GM12892 (cell line): ENCODE results near the gene SULF2.

Source experiments
- DNase-seq: peaks from one replicate; pipeline ENCODE4 v3.0.0; 2011; ENCODE audit not compliant: insufficient read length
- FAIRE-seq: peaks from 2 replicates; lab custom pipeline; 2011; peaks lifted over from hg19 to GRCh38; lab: Jason Lieb, UNC
- POLR2A ChIP-seq: IDR thresholded peaks from 2 replicates; pipeline ENCODE4 v1.6.1; 2011; ENCODE audit warnings: low read depth, low read length, control low read depth
- POLR2AphosphoS5 ChIP-seq: IDR thresholded peaks from 2 replicates; pipeline ENCODE4 v1.6.1; 2011; ENCODE audit warnings: low read depth, low read length, control low read depth
- TAF1 ChIP-seq: IDR thresholded peaks from 2 replicates; pipeline ENCODE4 v1.6.1; 2011; ENCODE audit warnings: low read depth, mild to moderate bottlenecking, control low read depth, low read length, borderline replicate concordance

Gene SULF2

GRCh38 chr20:47618479-47618878, 166.8 kb downstream of the SULF2 start:
- DNase-seq (no peak), FAIRE-seq (no peak)
- TF ChIP-seq POLR2AphosphoS5, result no peak
- TF ChIP-seq TAF1, result no peak
- TF ChIP-seq POLR2A, result no peak

GRCh38 chr20:47614703-47615309, 170.5 kb downstream of the SULF2 start:
- FAIRE-seq (no peak), DNase-seq (no peak)
- no peak for TF ChIP-seq POLR2AphosphoS5
- no peak for TF ChIP-seq TAF1
- TF ChIP-seq POLR2A, result no peak

- TF ChIP-seq POLR2AphosphoS5 (no peak), POLR2A (no peak), TAF1 (no peak)
- FAIRE-seq, result no peak
These were observed 172.6 kb downstream of the SULF2 start for GRCh38 chr20:47612670-47613069.

GRCh38 chr20:47611785-47612184, 173.5 kb downstream of the SULF2 start:
- DNase-seq (no peak), FAIRE-seq (no peak)
- TF ChIP-seq POLR2A (no peak), POLR2AphosphoS5 (no peak), TAF1 (no peak)

More at GRCh38 chr20:47612670-47613069, 172.6 kb downstream of the SULF2 start:
- no peak for DNase-seq

GRCh38 chr20:47610945-47611250, 174.4 kb downstream of the SULF2 start:
- TF ChIP-seq POLR2AphosphoS5, result no peak
- no peak for TF ChIP-seq TAF1
- no peak for TF ChIP-seq POLR2A
- no peak for DNase-seq
- FAIRE-seq, result no peak

GRCh38 chr20:47610247-47610944, 174.9 kb downstream of the SULF2 start:
- no peak for TF ChIP-seq POLR2AphosphoS5
- TF ChIP-seq TAF1, result no peak
- TF ChIP-seq POLR2A, result no peak
- FAIRE-seq (no peak), DNase-seq (no peak)

GRCh38 chr20:47609001-47609400, 176.3 kb downstream of the SULF2 start:
- FAIRE-seq (no peak), DNase-seq (no peak)
- no peak for TF ChIP-seq POLR2A
- TF ChIP-seq POLR2AphosphoS5, result no peak
- TF ChIP-seq TAF1, result no peak
